DND-41 (cell line): ENCODE results near the gene CLCN2.

Experiments
- ATAC-seq: fragments of 200-7000 bp; cut with Tn5 transposase; 3 replicates; pipeline ENCODE4 v1.9.1; 2021; ENCODE audit warnings: low read depth; ENCODE audit not compliant: insufficient read depth
- DNase-seq: peaks from one replicate; pipeline ENCODE4 v3.0.0-alpha.2; 2020
- H2AFZ ChIP-seq: 2 replicates; pipeline ENCODE4 v1.6.0; 2012; ENCODE audit warnings: low read depth, low read length
- H3K27ac ChIP-seq: 2 replicates; pipeline ENCODE4 v1.5.1; 2012; ENCODE audit warnings: low read length, inconsistent platforms
- H3K27me3 ChIP-seq: fragments of 200-600 bp; sonication (generic); 2 replicates; pipeline ENCODE4 v1.6.0; 2012; ENCODE audit warnings: low read length, mild to moderate bottlenecking, inconsistent platforms; ENCODE audit not compliant: insufficient read depth, poor library complexity
- H3K36me3 ChIP-seq: 2 replicates; pipeline ENCODE4 v1.5.1; 2012; ENCODE audit warnings: low read length, inconsistent platforms; ENCODE audit not compliant: insufficient read depth
- H3K4me1 ChIP-seq: 2 replicates; pipeline ENCODE4 v1.5.1; 2012; ENCODE audit warnings: mild to moderate bottlenecking, low read length; ENCODE audit not compliant: insufficient read depth
- H3K4me2 ChIP-seq: 2 replicates; pipeline ENCODE4 v1.6.0; 2012; ENCODE audit warnings: mild to moderate bottlenecking, moderate library complexity, low read length, inconsistent platforms; ENCODE audit not compliant: insufficient read depth
- H3K4me3 ChIP-seq, 2 experiments: fragments of 200-600 bp in 1 of 2; shearing (Covaris generic) in 1 of 2; 2 replicates each; pipeline ENCODE4 v1.5.1; 2012 to 2016; ENCODE audit warnings: inconsistent platforms in 2 of 2, low read length in 2 of 2, mild to moderate bottlenecking in 2 of 2, low read depth in 1 of 2, moderate library complexity in 1 of 2
- H3K79me2 ChIP-seq: 2 replicates; pipeline ENCODE4 v1.6.0; 2012; ENCODE audit warnings: low read length, inconsistent platforms; ENCODE audit not compliant: insufficient read depth
- H3K9ac ChIP-seq: 2 replicates; pipeline ENCODE4 v1.6.0; 2012; ENCODE audit warnings: low read depth, mild to moderate bottlenecking, inconsistent platforms, low read length, moderate library complexity
- H3K9me3 ChIP-seq: 2 replicates; pipeline ENCODE4 v1.5.1; 2012; ENCODE audit warnings: low read length, moderate library complexity, mild to moderate bottlenecking, inconsistent platforms; ENCODE audit not compliant: insufficient read depth, severe bottlenecking
- H4K20me1 ChIP-seq: 2 replicates; pipeline ENCODE4 v1.6.0; 2012; ENCODE audit warnings: low read length; ENCODE audit not compliant: insufficient read depth
- EZH2 ChIP-seq: IDR thresholded peaks from 3 replicates; pipeline ENCODE4 v1.6.1; 2012; ENCODE audit warnings: borderline replicate concordance, low read depth, mild to moderate bottlenecking, moderate library complexity, low read length, inconsistent platforms; ENCODE audit not compliant: severe bottlenecking
- TF ChIP-seq, protein P1 (sequence below): IDR thresholded peaks from 2 replicates; pipeline ENCODE4 v1.5.1; 2012; ENCODE audit warnings: borderline replicate concordance, low read length, moderate library complexity, mild to moderate bottlenecking; ENCODE audit not compliant: poor library complexity, severe bottlenecking; ENCODE audit errors: extremely low read depth

The CLCN2 gene

DNA sequence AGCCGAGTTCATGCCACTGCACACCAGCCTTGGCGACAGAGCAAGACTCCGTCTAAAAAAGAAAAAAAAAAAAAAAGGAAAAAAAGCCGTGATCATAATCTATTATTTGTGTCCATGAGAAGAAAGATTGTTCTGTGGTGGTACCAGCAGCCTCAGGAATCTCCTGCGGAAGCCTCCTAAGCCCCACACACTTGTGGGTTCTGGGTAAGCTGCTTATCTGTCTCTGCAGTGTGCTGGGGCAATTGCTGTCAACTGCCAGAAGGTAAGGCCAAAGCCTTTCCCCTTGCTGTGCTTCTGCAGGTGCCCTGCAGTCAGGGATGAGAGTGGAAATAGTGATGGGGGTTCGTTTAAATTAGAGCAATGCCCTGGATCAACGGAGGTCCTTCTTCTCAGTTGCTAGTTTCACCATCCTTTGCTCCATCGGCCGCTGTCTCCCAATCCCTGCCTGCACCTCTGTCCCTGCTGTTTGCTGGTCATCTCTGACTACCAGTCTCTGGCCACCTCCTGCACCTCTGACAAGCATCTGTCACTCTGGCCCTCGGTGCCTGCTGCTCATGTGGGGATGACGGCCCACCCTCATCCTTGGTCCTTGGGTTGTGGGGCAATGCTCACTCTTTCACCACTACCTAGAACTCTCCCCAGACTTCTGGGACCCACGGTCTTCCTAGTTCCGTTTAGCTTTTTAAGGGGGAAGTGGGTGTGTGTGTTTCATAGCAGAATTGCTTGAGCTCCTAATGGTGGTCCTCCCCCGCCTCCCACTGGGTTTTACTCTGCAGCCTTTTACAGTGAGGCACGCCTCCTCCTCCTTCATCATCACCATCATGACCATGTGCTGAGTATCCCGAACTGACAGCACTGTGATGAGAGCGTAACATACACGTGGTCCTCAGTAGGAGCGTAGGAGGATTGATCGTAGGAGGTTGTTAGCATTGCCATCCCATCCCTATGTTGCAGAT is 43.9 kb upstream of the CLCN2 start:
- DNase-seq: no peak
- peaks cover 15% of the 10 kb centered on the region for H3K27me3 ChIP-seq
- H3K9ac ChIP-seq: no peak overlapping the region
- no peaks in the 10 kb centered on the region for H3K9me3 ChIP-seq
- H3K36me3 ChIP-seq: no peaks in the 10 kb centered on the region
- H3K4me3 ChIP-seq: no peak overlapping the region
- TF ChIP-seq, protein P1, sequence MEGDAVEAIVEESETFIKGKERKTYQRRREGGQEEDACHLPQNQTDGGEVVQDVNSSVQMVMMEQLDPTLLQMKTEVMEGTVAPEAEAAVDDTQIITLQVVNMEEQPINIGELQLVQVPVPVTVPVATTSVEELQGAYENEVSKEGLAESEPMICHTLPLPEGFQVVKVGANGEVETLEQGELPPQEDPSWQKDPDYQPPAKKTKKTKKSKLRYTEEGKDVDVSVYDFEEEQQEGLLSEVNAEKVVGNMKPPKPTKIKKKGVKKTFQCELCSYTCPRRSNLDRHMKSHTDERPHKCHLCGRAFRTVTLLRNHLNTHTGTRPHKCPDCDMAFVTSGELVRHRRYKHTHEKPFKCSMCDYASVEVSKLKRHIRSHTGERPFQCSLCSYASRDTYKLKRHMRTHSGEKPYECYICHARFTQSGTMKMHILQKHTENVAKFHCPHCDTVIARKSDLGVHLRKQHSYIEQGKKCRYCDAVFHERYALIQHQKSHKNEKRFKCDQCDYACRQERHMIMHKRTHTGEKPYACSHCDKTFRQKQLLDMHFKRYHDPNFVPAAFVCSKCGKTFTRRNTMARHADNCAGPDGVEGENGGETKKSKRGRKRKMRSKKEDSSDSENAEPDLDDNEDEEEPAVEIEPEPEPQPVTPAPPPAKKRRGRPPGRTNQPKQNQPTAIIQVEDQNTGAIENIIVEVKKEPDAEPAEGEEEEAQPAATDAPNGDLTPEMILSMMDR: no peak
- TF ChIP-seq EZH2: no peak
- no peak for ATAC-seq
- no peaks in the 10 kb centered on the region for H4K20me1 ChIP-seq
- H3K79me2 ChIP-seq: no peaks in the 10 kb centered on the region
- no peak overlapping the region; the same call in 1 of the 2 replicates for H2AFZ ChIP-seq
- no peak overlapping the region for H3K27ac ChIP-seq
- H3K4me2 ChIP-seq: no peak overlapping the region
- H3K4me1 ChIP-seq: no peaks in the 10 kb centered on the region

DNA sequence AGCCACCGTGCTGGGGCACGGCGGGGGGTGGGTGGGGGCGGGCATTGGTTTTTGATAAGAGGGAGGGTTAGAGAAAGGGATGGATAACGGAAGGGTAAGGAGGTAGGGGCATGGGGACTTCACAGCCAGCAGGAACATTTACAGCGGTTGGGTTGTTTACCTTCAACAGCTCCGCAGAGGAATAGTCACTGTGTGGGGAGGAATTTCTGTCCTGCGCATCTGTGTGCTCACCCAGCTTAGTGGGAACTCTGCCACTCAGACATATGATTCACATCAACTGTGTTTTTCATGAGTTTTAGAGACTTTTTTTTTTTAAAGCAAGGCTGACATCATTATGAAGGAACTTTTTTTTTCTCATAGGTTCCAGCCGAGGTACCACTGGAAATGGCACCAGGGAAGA is 38.0 kb upstream of the CLCN2 start:
- Histone ChIP-seq H3K9me3 (no peaks in the 10 kb centered on the region), H3K79me2 (no peaks in the 10 kb centered on the region), H3K27ac (no peak overlapping the region), H3K27me3 (peaks cover 5% of the 10 kb centered on the region), H4K20me1 (no peaks in the 10 kb centered on the region), H3K9ac (no peak overlapping the region), H3K4me2 (no peak overlapping the region), H2AFZ (no peak overlapping the region), H3K36me3 (no peaks in the 10 kb centered on the region), H3K4me3 (no peak overlapping the region), H3K4me1 (no peaks in the 10 kb centered on the region)
- no peak for DNase-seq
- TF ChIP-seq EZH2: no peak
- TF ChIP-seq, protein P1: no peak
- ATAC-seq: no peak

DNA sequence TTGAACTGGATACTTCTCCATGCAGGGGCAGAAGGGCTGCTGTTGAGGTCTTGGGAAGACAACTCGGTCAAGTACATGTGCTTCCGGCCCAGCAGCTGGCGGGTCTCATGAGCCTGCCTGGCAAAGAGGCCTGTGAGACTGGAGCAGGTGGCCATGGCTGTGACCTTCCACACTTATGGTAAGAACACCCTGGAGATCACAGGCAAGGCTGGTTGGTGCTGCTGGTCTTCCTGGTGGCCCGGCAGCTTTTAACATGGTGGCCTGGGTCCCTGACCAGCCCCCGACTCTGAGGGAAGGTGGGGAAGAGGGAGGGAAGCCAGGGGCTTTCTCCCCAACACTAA is 33.9 kb upstream of the CLCN2 start:
- TF ChIP-seq EZH2: no peak
- TF ChIP-seq, protein P1: no peak
- no peaks in the 10 kb centered on the region for H4K20me1 ChIP-seq
- no peaks in the 10 kb centered on the region for H3K36me3 ChIP-seq
- H3K79me2 ChIP-seq: no peaks in the 10 kb centered on the region
- no peak overlapping the region for H3K27ac ChIP-seq
- no peak overlapping the region for H3K4me2 ChIP-seq
- DNase-seq (no peak), ATAC-seq (no peak)
- H3K27me3 ChIP-seq: peaks cover 2% of the 10 kb centered on the region
- H2AFZ ChIP-seq: no peak overlapping the region; the same call in 1 of the 2 replicates
- no peaks in the 10 kb centered on the region for H3K9me3 ChIP-seq
- no peaks in the 10 kb centered on the region for H3K4me1 ChIP-seq
- H3K4me3 ChIP-seq: no peak overlapping the region
- no peak overlapping the region for H3K9ac ChIP-seq
